Thymus (tissue), 11 donors: ENCODE data around the gene ZNF383. TPM values are rescaled to one million over a fixed set of nuclear protein-coding genes. Genes with fewer than 3 reads are reported as not detected.
"Not testable (repeated sequence)": the region's sequence is repeated elsewhere in the genome, so short reads cannot be mapped to it uniquely, and the experiment has no call there.

Experiments
- DNase-seq, 9 donors: peaks; one replicate each; pipeline ENCODE4 v3.0.0-alpha.2; 2013; ENCODE audit warnings: low spot score in 9 of 9, low read depth in 6 of 9, missing footprints in 1 of 9
- H3K27ac ChIP-seq, 2 donors: one replicate each; pipeline ENCODE4 v1.5.1; 2013; ENCODE audit warnings: control low read depth in 1 of 2, low read depth in 1 of 2, low read length in 1 of 2, mild to moderate bottlenecking in 1 of 2, moderate library complexity in 1 of 2
- H3K27me3 ChIP-seq, 2 donors: one replicate each; pipeline ENCODE4 v1.5.1; 2013; ENCODE audit warnings: low read length in 1 of 2; ENCODE audit not compliant: control insufficient read depth in 2 of 2, insufficient read depth in 1 of 2
- H3K36me3 ChIP-seq, 2 donors: one replicate each; pipeline ENCODE4 v1.5.1; 2013; ENCODE audit warnings: low read length in 1 of 2, mild to moderate bottlenecking in 1 of 2, moderate library complexity in 1 of 2; ENCODE audit not compliant: control insufficient read depth in 2 of 2, insufficient read depth in 2 of 2
- H3K4me1 ChIP-seq, 2 donors: one replicate each; pipeline ENCODE4 v1.5.1; 2013; ENCODE audit warnings: low read length in 2 of 2; ENCODE audit not compliant: control insufficient read depth in 2 of 2, insufficient read depth in 2 of 2
- H3K4me3 ChIP-seq, 2 donors: one replicate each; pipeline ENCODE4 v1.5.1; 2013; ENCODE audit warnings: low read length in 2 of 2, control low read depth in 1 of 2, mild to moderate bottlenecking in 1 of 2
- H3K9me3 ChIP-seq, 2 donors: one replicate each; pipeline ENCODE4 v1.5.1; 2013; ENCODE audit warnings: low read length in 1 of 2, mild to moderate bottlenecking in 1 of 2; ENCODE audit not compliant: control insufficient read depth in 2 of 2, insufficient read depth in 1 of 2
- WGBS: extraction: QIAGEN DNeasy Blood & Tissue Kit; methylation state at CpG from one replicate; pipeline ENCODE4 v1.1.7; 2013; 5-methylcytosine and 5-hydroxymethylcytosine counted together
- polyA plus RNA-seq: library from polyadenylated mRNA; stranded (reverse); fragments of 200-250 nt; gene quantifications from one replicate; pipeline ENCODE4 v1.2.3, GENCODE V29; 2013
- total RNA-seq: library from RNA; stranded (reverse); fragments of 120-200 nt; gene quantifications from one replicate; pipeline ENCODE4 v1.2.4, GENCODE V29; 2013
- donor health status: healthy.

ZNF383 gene
- total and polyA plus RNA-seq, 2 donors: 7.1 to 11.7 TPM

GRCh38 chr19:37280656-37281055 is 62.6 kb downstream of the ZNF383 start:
- H3K4me1 ChIP-seq, H3K27me3 ChIP-seq, H3K36me3 ChIP-seq, H3K9me3 ChIP-seq, DNase-seq, H3K27ac ChIP-seq, H3K4me3 ChIP-seq: not testable (repeated sequence)
- WGBS: over 99% methylated on average over 15 of the region's 30 CpGs

- not testable (repeated sequence) for H3K27me3 ChIP-seq, H3K4me3 ChIP-seq, H3K9me3 ChIP-seq, H3K4me1 ChIP-seq, DNase-seq, H3K36me3 ChIP-seq, H3K27ac ChIP-seq
- WGBS: 100% methylated on average over 4 of the region's 37 CpGs
Observed at GRCh38 chr19:37284020-37284419, 66.0 kb downstream of the ZNF383 start.

GRCh38 chr19:37289229-37289628 is 71.2 kb downstream of the ZNF383 start:
- 93% methylated on average over 27 of the region's 39 CpGs for WGBS

GRCh38 chr19:37292998-37293939 is 75.3 kb downstream of the ZNF383 start:
- H3K9me3 ChIP-seq, H3K4me1 ChIP-seq, H3K27me3 ChIP-seq, H3K36me3 ChIP-seq, H3K27ac ChIP-seq, H3K4me3 ChIP-seq, DNase-seq: not testable (repeated sequence)
- 96% methylated on average over 49 of the region's 63 CpGs for WGBS

More at GRCh38 chr19:37289229-37289628, 71.2 kb downstream of the ZNF383 start:
- not testable (repeated sequence) for DNase-seq, H3K36me3 ChIP-seq, H3K9me3 ChIP-seq, H3K27me3 ChIP-seq, H3K4me1 ChIP-seq, H3K4me3 ChIP-seq, H3K27ac ChIP-seq

- H3K4me1 ChIP-seq, H3K27ac ChIP-seq, H3K36me3 ChIP-seq, H3K27me3 ChIP-seq, H3K9me3 ChIP-seq, H3K4me3 ChIP-seq, DNase-seq: not testable (repeated sequence)
- WGBS: 87% methylated on average over 19 of the region's 39 CpGs
Observed at GRCh38 chr19:37294246-37294645, 76.2 kb downstream of the ZNF383 start.

Other genes starting within 250 kb of the ZNF383 start
- gene ZNF420, start 139.8 kb upstream of the ZNF383 start, total RNA-seq: 13.7 TPM
- 8.2 TPM for gene ZNF420, start 139.8 kb upstream of the ZNF383 start, polyA plus RNA-seq
- 19.1 TPM for gene ZNF585A, start 45.5 kb upstream of the ZNF383 start, total RNA-seq
- 30.7 TPM for gene ZNF585A, start 45.5 kb upstream of the ZNF383 start, polyA plus RNA-seq
- gene ZNF585B, start 7.7 kb upstream of the ZNF383 start, total RNA-seq: 12.0 TPM
- 11.3 TPM for gene ZNF585B, start 7.7 kb upstream of the ZNF383 start, polyA plus RNA-seq
- gene ZNF527, start 152.9 kb downstream of the ZNF383 start, total RNA-seq: 4.0 TPM
- 4.9 TPM for gene ZNF527, start 152.9 kb downstream of the ZNF383 start, polyA plus RNA-seq
- gene ZNF569, start 249.2 kb downstream of the ZNF383 start, total RNA-seq: 7.8 TPM
- 6.8 TPM for gene ZNF569, start 249.2 kb downstream of the ZNF383 start, polyA plus RNA-seq